Epithelial cell of proximal tubule (primary cell): ENCODE measurements around the gene GAB1. TPM values are rescaled to one million over a fixed set of nuclear protein-coding genes. Genes with fewer than 3 reads are reported as not detected.

Source experiments
- DNase-seq: peaks from one replicate; pipeline ENCODE4 v3.0.0-alpha.2; 2011; ENCODE audit warnings: low read depth
- H3K4me3 ChIP-seq: 2 replicates; pipeline ENCODE4 v1.5.1; 2011; ENCODE audit warnings: low read depth, mild to moderate bottlenecking, low read length
- CTCF ChIP-seq: conservative IDR thresholded peaks from 2 replicates; pipeline ENCODE4 v1.5.1; 2012; ENCODE audit warnings: low read depth, mild to moderate bottlenecking, low read length
- total RNA-seq: library from RNA; depleted of rRNA; stranded (reverse); fragments of >200 nt; gene quantifications from 2 replicates; pipeline ENCODE4 v1.2.3, GENCODE V29; 2015

The GAB1 gene
- total RNA-seq, 1 donor from 2014 or later: 12.2 TPM

GRCh38 chr4:143311924-143312323, 24.8 kb upstream of the GAB1 start:
- no peak overlapping the region for H3K4me3 ChIP-seq
- TF ChIP-seq CTCF: no peak
- DNase-seq: no peak

- no peak overlapping the region for H3K4me3 ChIP-seq
- no peak for TF ChIP-seq CTCF
- DNase-seq: no peak
Observed at GRCh38 chr4:143313521-143313920, 23.2 kb upstream of the GAB1 start.

GRCh38 chr4:143313996-143314395, 22.7 kb upstream of the GAB1 start:
- H3K4me3 ChIP-seq: no peak overlapping the region
- no peak for DNase-seq
- TF ChIP-seq CTCF: no peak

- no peak overlapping the region for H3K4me3 ChIP-seq
- DNase-seq: no peak
- TF ChIP-seq CTCF: no peak
Observed at GRCh38 chr4:143320113-143320512, 16.6 kb upstream of the GAB1 start.

- H3K4me3 ChIP-seq: no peak overlapping the region
- TF ChIP-seq CTCF: no peak
- no peak for DNase-seq
Observed at GRCh38 chr4:143326735-143327134, 9.9 kb upstream of the GAB1 start.

- H3K4me3 ChIP-seq: no peak overlapping the region
- DNase-seq: no peak
- peak; percentile 3 for TF ChIP-seq CTCF
Observed at GRCh38 chr4:143329985-143330384, 6.7 kb upstream of the GAB1 start.

GRCh38 chr4:143335979-143336780, 496 bp upstream of the GAB1 start:
- TF ChIP-seq CTCF: no peak
- DNase-seq: no peak

More at GRCh38 chr4:143335979-143336780, 496 bp upstream of the GAB1 start:
- H3K4me3 ChIP-seq: peak overlapping the region; percentile 77
